Stromal cell of bone marrow (primary cell): ENCODE measurements around the gene TMEM178B.
"Not testable (repeated sequence)": the region's sequence is repeated elsewhere in the genome, so short reads cannot be mapped to it uniquely, and the experiment has no call there.

Experiments
- DNase-seq: peaks from one replicate; pipeline ENCODE4 v3.0.0-alpha.2; 2012; ENCODE audit warnings: low read depth

The TMEM178B gene

DNA sequence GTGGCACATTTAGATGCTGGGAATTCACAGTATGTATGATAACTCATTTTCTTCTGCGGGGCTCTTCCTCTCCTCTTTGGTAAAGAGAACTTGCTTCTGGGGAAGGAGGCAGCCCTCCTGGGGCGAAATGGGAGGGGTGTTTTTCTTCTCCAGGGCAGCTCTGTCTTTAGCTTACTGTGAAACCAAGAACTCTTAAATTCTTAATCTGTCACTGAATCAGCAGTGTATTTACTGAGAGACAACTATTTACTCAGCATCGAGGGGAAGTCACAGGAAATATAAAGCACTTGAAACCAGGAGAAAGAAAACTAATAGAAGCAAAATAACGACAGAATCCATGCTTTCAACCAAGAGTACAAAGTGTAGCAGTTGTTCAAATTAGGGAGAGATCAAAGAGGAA lies 319.2 kb downstream of the TMEM178B start:
- DNase-seq = no peak

GRCh38 chr7:141397236-141398163 lies 323.6 kb downstream of the TMEM178B start:
- no peak for DNase-seq

DNA sequence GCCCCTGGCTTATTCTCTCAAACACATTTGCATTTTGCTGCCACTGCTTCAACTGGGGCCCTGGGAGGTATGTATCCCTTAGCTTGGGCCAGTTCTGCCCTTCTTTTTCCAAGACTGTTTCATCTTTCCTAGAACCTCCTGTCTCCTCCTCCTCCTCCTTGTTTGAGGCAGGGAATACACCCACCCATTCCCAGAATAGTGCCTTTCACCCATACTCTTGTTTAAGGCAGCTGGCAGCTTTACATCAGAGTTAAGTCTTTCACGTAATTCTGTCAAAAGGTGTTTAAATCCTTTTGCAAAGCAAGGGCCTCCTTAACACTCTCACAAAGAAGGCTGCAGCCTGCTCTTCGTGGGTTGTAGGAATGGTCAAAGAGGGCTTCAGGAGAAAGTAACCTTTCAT lies 326.5 kb downstream of the TMEM178B start:
- DNase-seq = no peak

DNA sequence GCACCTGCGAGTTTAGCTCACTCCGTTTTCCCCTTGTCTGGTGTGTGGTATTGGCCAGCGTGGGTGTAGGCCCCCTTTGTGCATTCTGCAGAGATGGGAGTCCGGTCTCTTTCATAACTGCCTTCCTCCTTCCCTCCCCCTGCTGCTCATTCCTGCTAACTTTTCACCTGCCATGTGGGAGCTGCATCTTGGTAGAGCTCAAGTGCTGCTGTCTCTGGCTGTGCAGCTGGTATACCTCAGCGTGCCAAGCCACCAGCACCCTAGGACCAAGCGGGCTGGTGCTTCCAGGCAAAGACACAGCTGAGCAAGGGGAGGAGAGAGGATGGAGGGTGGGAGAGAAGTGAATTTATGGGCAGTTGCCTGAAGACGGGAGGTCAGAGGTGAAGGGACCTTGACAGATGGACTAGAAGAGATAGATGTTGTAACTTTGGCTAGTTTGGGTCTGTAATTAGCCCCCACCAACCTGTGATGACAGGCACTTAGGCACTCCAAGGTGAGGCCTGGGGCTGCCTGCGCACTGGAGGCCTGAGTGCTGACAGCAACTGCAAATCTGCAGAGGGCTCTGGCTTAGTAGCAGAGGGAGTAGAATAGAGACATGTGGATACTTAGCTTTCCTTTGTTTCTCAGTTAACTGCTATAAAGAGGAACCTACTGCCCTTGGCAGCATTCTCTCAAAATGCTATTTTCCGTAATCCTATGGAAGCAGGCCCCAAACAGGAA lies 328.6 kb downstream of the TMEM178B start:
- no peak for DNase-seq

DNA sequence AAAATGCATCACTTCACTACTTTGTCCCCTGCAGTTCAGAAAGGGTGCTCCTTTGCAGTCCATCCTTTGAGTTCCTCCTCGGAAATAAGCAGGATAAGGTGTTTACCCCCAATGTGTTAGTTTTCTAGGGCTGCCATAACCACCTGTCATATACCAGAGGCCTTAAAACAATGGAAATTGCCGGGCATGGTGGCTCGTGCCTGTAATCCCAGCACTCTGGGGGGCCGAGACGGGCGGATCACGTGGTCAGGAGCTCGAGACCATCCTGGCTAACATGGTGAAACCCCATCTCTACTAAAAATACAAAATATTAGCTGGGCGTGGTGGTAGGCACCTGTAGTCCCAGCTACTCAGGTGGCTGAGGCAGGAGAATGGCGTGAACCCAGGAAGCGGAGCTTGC lies 330.0 kb downstream of the TMEM178B start:
- not testable (repeated sequence) for DNase-seq

- DNase-seq = no peak
These were observed 332.5 kb downstream of the TMEM178B start for GRCh38 chr7:141406347-141406746.

DNA sequence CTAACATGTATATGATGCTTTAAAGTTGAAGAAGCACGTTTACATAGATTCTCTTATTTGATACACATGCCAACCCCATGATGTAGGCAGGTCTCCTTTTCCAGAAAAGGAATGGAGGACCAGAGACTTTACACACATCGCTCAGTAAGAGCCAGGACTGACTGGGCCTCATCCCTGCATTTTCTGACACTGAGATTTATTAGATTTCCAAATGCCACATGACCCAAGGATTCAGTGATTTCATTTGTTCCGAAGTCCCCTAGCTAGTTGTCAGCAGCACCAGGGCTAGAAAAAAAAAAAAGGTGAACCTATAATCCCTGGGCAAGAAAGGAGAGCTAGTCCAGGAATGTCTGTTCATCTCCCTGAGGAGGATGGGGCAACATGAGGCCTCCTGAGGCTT lies 334.0 kb downstream of the TMEM178B start:
- no peak for DNase-seq

DNA sequence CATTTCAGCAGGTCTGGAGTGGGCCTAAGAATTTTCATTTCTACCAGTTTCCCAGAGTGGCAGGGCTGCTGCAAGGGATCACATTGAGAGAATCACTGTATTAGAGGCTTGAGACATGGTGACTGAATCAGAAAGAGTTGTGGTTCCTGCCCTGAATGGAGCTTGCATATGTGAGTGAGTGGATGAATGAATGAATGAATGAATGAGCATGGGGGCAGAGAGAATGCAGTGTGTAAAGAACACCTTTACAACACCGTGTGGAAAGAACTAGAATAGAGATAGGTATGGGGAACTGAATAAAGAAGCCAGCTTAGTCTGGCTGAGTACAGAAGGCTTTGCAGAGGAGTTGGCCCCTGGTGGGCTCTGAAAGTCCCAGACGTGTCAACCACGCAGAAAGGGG lies 334.6 kb downstream of the TMEM178B start:
- DNase-seq = no peak

DNA sequence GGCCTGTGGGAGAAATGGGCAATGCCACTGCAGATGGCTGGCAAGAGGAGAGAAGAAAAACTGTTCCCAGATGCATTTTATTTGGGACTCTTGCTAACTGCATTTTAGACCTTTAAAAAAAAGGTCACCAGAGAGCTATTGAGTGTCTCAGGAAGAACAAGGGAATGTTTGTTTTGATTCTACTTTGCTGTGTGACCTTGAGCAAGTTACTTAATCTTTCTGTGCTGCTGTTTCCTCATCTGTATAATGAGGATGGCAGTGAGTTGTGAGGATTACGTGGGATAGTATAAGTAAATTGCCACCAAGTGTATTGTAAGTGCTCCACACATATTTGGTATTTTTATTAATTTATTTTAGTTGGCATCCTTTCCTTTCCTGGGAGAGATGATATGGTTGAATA lies 335.4 kb downstream of the TMEM178B start:
- DNase-seq = no peak

- DNase-seq = no peak
These were observed 336.0 kb downstream of the TMEM178B start for GRCh38 chr7:141409801-141410329.

GRCh38 chr7:141410353-141411000 lies 336.6 kb downstream of the TMEM178B start:
- no peak for DNase-seq

DNA sequence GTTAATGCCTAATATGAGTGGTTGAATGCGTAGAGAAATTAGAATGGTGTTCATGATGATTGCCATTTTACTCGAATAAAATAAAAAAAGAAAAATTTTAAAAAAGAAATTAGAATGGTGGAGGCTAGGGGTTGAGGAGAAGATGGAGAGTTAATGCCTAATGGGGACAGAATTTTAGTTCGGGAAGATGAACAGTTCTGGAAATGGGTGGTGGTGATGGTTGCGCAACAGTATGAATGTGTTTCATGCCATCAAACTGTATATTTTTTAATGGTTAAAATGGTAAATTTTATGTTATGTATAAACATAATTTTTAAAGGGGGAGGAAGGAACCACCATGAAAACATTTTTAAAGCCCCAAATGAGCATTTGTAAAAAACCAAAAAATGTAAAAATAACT lies 337.3 kb downstream of the TMEM178B start:
- DNase-seq = no peak

- no peak for DNase-seq
These were observed 342.1 kb downstream of the TMEM178B start for GRCh38 chr7:141415999-141416398.

DNA sequence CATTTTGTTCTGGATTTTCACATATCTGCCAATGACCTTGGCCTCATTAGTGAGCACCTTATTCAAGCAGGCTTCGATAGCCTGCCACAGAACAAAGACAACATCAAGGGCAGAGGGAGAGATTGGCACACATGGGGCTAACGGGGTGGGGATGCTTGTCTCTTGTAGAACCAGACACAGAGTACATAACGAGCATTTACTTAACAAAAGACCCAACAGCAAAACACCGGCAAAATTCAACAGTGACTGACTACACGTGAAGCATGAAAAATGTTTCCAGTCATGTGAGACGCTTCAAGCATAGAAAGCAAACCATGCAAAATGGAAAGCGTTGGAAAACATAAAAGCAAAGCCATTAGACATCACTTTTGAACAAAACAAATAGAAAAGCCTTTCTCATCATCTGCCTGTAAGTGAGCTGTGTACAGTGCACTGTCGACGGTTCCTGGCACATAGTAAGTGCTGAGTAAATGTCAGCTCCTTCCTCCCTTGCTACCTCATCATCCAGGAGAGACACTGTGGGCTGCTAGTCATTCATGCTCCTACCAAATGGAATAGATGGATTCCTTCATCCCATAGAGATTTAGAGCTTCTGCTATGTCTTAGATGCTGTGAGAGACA lies 342.9 kb downstream of the TMEM178B start:
- no peak for DNase-seq

DNA sequence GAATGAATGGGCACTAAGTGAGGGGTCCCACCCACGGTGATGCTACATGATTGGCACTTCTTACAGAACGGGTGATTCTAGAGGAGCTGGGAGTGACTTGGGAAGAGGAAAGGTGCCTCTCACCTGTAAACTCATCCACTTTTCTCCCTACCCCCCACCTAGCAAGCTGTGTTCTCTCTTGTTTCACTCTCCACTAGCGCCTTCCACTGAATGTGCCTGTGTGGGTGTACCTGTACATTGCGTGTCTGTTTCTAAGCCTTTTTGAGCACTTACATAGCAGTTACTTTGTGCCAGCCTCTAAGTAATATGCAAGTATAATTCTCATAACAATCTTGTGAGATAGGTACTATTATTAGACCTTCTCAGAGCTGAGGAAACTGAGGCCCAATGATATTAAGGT lies 343.6 kb downstream of the TMEM178B start:
- no peak for DNase-seq

DNA sequence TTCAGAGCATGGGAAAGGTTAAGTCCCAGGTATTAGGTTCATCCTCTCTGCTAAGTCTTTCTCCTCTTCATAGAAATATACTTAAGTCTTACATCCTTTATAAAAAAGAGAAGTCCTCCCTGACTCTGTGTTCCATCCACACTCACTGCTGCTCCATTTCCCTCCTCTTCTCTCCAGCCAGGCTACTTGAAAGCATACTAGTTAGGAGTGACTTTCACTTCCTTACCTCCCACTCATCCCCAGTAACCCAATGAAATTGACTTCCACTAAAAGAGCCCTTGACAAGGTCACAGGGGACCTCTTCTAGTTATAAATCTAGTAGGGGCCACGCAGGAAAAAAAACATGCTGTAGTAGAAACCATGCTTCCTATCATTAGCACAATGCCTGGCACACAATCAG lies 344.2 kb downstream of the TMEM178B start:
- DNase-seq = no peak

DNA sequence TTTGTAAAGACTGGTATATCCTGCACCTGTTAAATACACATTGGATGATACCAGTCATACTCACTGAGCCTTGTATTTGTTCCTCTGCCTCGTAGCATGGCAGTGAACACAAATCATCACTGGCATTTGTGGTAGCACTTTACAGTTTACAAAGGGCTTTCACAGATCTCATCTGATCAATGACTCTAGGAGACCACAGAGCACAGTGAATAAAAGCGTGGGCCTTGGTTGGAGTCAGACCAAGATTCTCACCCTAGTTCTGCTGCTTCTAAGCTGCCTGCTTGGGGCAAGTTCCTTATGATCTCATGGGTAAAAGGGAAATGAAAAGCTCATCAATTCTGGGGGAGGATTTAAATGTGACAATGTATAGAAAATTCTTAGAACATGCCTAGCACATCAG lies 347.4 kb downstream of the TMEM178B start:
- no peak for DNase-seq

- DNase-seq = no peak
These were observed 353.3 kb downstream of the TMEM178B start for GRCh38 chr7:141427134-141427533.

GRCh38 chr7:141430455-141431139 lies 356.7 kb downstream of the TMEM178B start:
- DNase-seq = no peak

GRCh38 chr7:141431140-141431479 lies 357.2 kb downstream of the TMEM178B start:
- no peak for DNase-seq

GRCh38 chr7:141431711-141432110 lies 357.8 kb downstream of the TMEM178B start:
- DNase-seq = no peak

- DNase-seq = no peak
These were observed 359.8 kb downstream of the TMEM178B start for GRCh38 chr7:141433698-141434097.
